HG02938 (cell line): ENCODE measurements around the gene PIGQ.
"Not testable (repeated sequence)": the region's sequence is repeated elsewhere in the genome, so short reads cannot be mapped to it uniquely, and the experiment has no call there.

Experiments
- ATAC-seq: cut with Tn5 transposase; IDR thresholded peaks from one replicate; pipeline ENCODE4 v1.9.1; 2021; ENCODE audit warnings: mild to moderate bottlenecking, moderate library complexity; ENCODE audit not compliant: unreplicated experiment

Gene PIGQ

DNA sequence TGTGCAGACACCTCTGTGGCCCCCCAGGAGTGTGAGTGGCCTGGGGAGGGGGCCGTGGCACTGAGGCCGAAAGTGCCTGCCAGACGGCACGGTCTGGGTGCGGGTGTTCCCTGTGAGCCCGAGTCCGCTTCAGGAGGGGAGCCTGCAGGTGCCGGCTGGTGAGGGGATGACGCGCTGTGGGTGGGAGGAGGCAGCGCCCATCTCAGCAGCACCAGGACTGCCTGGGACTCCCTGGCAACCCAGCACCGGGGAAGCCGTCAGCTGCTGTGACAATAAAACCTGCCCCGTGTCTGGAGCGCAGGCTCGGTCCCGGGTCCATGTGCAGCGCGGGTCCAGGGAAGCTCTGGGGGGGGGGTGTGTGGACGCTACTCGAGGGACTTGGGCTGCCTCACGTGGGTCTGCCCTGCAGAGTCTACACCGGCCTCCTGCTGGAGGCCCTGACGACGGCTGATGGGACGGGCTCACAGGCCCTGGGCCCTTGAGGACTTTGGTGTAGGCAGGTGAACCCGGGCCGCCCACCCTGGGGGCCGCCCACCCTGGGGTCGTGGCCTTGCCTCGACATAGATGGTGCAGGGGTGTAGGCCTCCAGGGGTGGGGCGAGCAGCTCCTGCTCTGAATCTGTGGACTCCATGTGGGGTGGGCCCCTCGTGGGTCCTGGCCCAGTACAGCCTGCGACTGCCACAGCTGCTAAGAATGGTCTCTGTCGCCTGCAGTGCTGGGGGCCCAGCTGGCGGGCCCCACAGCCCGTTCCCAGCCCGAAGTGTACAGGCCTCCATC lies 14.2 kb downstream of the PIGQ start:
- no peak for ATAC-seq

DNA sequence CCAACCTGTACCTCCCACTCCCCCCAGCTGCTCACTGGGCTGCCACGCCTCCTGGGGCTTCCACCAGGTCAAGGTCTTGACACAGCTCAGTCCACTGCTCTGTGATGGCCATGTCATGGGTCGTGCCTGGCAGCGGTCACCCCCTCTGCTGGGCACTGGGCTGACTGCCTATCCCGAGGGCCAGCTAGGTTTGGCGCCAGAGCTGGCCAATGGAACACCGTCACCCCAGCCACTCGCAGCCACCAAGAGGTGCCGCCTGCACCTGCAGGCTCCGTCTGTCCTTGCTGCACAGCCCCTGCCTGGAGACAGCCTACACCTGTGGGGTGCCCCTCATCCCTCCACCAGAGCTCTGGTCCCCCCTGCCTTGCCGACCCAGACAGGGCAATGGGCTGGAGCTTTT lies 15.6 kb downstream of the PIGQ start:
- ATAC-seq = no peak

DNA sequence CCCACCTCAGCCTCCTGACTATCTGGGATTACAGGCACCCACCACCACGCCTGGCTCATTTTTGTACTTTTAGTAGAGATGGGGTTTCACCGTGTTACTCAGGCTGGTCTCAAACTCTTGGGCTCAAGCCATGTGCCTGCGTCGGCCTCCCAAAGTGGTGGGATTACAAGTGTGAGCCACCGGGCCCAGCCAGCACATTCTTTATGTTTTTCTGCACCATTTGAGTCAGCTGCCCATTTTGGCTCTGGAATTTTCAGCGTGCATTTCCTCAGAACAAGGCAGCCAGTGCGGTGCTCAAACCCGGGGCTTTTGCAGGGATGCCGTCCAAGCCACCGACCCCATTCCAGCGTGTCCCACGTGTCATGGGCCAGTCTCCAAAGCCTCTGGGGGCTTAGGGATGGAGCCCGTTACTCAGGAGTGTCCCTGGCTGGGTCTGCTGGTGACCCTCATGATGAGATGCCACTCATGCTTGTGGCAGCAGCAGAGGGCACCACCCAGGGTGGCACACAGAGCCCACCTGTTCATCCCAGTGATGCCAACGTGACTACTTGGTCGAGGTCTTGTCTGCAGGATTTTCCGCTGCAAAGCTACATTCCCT lies 16.4 kb downstream of the PIGQ start:
- ATAC-seq = no peak

DNA sequence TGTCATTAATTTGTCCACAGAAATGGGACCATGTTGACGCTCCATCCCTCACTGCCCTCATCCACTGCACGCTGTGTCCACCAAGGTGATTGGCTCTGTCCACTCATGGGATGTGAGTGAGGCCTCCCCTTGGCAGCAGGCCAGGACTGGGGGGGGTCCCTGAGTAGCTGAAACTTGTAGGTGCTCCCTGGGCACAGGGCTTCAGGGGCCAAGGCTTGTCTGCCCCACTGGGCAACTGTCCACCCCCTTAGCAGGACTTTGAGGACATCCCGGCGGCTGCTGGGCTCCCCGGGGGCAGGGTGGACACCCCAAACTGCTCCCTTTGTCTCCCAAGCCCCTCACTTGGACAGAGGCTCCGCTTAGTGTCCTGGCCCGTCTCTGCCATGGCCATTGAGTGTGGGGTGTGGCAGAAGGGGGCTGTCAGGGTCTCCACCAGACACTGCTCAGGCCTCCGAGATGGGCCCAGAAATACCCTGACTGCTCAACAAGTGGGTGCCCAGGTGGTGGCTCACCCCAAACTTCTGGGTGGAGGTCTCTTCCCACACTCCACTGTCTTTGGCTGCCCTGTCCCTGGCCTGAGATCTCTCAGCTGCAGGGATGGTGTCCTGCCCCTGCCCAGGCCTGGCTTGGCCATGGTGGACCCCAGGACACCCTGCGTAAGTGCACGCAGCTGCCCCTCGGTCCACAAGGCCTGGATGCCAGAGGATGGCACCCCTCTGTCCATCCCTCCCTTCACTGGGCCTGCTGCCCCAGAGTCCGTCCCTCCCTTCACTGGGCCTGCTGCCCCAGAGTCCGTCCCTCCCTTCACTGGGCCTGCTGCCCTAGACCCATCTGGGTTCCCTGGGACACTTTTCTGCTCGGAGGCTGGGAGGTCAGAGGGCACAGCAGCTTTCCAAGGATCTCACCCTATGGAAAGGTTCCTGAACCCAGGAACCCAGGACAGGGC lies 17.1 kb downstream of the PIGQ start:
- no peak for ATAC-seq

DNA sequence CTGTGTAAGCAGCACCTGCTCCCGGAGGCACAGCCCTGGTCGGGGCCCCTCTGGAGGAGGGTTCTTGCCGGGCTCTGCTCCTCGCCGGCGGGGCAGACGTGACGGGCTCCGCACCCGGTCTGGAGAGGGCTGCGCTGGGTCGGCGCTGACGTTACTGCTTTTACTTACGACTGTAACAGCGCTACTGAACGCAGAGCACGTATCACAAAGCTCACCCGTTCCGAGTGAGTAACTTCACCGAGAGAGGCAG lies 18.8 kb downstream of the PIGQ start:
- ATAC-seq = peak; percentile 20

DNA sequence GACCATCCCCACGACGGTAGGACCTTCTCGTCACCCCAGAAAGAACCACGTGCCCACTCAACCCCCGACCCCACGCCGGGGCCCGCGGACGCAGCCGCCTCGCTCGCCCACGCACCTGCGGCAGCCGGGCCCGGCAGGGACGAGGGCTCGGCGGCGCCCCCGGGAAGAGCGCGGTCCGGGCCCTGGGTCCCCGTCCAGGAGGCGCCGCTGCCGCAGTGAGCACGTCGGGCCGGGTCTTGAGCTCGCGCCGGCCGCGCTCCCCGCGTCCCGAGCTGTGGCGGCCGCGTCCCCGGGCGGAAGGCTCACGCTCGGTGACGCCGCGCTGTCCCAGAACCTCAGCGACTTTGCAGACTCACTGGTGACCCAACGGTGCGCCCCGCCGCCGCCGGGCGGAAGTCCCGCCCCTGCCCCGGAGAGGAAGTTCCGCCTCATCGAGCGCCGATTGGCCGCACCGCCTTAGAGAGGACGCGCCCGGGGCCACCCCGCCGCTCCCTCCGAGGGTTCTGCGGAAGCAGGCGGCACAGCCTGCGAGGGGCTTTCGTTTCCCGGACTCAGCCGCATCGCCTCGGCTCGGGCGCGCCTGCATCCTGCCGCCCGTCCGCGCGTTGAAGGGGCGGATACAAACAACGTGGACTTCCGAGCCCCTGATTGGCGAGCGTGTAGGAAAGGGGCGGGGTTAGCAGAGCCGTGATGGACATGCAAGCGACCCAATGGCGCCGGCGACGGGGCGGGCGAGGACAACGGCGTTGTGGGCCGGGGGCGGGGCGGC lies 19.3 kb downstream of the PIGQ start:
- ATAC-seq = peak; percentile 66

DNA sequence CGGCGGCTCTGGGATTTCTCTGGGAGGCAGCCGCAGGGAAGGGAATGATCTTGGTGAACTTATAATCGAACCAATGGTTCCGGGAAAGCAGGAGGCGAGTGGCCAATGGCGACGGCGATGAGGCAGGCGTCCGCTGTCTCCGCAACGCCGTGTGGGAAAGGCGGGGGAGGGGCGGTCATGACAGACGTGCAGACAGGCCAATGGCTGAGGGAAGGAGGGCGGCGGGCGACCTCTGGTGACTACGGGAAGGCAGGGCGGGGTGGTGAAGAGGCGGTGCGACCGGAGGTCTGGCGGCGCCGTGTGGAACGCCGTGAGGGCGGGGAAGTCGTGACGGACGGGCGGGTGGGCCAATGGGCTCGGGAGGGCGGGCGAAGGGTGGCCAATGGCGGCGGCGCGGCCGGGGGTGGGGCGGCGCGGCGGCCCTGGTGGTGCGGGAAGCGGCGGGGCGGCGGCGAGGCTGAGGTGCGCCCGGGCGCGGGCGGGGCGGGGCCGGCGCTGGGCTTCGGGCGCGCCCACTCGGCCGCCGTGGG lies 20.0 kb downstream of the PIGQ start, which contains the start of gene RAB40C:
Gene RAB40C, plus strand, starts transcription at position 409 of the 530 bp plus-strand sequence. CDS start 226 bp downstream, outside the sequence.
- peak; percentile 70 for ATAC-seq

DNA sequence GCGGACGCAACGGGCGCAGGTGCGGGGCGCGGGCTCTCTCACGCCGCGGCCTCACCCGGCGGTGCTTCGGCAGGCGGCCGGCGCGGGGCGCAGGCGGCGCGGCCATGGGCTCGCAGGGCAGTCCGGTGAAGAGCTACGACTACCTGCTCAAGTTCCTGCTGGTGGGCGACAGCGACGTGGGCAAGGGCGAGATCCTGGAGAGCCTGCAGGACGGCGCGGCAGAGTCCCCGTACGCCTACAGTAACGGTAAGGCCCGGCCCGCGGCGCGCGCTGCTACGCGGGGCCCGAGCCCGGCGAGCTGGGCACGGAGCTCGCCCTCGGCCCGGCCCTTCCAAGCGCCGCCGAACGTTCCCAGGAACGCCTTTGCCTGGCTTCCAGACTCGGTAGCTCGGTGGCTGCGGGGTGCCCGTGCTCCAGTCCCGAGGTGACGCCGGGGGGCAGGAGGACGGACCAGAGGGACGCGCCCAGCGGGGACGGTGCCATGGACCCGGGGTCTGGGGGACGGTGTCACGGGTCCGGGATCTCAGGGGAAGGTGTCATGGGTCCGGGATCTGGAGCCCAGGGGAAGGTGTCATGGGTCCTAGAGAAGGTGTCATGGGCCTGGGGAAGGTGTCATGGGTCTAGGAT lies 20.5 kb downstream of the PIGQ start:
- ATAC-seq = peak; percentile 3

DNA sequence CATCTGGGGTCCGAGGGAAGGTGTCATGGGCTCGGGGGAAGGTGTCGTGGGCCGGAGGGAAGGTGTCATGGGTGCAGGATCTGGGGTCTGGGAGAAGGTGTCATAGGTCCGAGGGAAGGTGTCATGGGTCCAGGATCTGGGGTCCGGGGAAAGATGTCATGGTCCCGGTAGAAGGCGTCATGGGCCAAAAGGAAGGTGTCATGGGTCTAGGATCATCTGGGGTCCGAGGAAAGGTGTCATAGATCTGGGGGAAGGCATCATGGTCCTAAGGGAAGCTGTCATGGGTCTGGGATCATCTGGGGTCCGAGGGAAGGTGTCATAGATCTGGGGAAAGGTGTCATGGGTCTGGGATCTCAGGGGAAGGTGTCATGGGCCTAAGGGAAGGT lies 21.0 kb downstream of the PIGQ start:
- ATAC-seq = no peak

DNA sequence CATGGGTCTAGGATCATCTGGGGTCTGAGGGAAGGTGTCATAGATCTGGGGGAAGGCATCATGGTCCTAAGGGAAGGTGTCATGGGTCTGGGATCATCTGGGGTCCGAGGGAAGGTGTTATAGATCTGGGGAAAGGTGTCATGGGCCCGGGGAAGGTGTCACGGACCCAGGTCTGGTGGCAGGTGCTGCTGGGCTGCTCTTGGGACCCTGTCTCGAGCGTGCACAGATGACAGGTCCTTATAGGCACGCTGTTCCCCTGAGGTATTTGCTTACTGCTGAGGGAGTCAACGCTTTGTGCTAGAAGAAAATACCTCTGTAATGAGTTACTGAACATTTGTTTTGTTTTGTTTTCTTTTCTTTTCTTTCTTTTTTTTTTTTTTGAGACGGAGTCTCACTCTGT lies 21.5 kb downstream of the PIGQ start:
- no peak for ATAC-seq

DNA sequence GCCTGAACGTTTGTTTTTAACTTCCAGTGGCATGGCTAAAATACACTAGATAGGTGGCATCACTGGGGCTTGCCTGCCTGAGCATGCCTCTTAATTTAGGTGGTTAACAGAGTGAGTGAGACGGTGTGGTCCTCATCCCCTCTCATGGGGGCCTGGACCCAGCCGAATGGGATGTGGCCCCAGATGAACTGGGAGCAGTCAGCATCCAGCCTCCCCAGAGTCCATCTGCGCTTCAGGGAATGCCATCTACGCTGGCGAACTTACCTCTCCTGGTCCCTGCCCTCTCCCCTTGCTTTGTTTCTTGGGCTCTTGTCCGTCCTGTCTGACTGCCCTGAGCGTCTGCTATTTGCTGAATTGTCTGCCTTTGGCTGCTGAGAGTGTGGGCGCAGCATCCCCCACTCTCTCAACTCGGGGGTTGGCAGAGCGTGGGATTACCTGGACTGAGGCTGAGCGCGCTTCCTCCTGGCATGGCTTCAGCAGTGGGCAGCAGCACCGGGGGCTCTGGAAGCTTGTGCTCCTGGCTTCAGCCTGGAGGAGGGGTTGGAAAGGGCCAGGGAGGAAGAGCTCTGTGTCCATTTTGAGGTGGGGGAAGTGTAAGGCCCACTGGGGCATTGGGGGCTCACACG lies 22.2 kb downstream of the PIGQ start:
- no peak for ATAC-seq

DNA sequence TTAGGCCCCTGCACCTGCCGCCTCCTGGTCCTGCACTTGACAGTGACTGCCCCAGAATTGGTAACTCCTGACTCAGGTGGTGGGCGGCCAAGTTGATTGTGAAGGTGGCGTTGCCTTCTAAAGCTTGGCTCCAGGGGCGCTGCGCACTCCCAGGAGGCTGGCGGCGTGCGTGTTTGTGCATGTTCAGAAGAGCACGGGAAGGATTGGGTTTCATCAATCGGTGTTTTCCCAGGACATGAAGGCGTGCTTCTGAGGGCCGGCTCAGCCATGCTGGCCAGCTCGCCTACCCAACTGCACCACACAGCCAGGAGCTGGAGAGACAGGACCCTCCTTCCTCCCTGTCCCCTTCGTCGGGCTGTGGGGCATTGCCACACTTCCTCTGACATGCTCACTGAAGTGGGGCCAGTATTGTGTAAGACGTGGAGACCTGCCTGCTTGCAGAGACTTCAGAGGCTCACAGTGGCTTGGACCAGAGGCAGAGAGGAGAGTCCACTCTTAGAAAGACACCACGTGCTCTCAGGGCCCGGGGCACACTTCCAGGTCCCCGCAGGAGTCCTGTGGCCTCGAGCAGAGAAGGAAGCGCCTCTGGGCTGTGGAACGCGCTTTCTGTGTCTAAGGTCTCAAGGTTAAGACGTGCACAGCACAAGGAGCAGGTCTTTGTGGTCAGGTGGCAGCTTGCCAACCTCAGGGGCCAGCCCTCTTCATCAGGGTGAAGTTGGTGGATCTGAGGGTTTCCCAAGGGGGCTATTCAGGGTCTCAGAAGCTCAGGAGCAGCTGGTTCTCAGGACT lies 22.9 kb downstream of the PIGQ start:
- no peak for ATAC-seq

DNA sequence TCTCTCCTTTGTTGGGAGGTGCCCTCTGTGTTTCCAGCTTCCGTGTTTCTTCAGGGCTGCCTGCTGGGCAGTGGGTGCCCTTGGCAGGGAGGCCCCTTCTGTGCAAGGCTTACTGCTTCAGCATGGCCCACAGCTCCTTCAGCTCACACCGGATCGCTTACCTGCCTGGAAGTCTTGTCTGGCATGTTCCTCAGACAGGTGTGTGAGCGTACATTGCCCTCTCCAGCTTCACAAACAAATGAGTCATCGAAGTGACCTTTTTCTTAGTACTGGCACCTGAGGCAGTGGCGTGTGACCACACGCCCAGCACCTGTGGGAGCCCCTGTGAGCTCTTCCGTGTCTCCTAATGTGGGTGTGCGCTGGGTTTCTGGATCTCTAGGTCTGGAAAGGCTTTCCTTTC lies 23.6 kb downstream of the PIGQ start:
- no peak for ATAC-seq

DNA sequence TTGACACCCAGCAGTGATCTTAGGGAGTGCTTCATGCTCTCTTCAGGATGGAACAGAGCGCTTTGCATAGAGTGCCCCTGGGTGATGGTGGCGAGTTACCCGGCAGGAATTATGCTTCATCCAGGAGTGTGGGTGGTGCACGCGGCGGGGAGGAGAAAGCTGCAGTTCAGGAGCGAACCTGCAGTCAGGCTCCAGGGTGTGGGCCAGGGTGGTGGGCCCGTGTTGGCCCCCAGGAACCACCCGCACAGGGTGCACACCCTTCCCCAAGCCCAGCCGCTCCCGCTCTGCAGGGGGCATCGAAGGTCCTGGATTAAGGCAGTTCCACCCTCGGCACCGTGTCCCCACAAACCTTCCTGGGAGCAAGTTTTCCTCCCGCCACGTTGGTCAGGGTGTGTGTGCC lies 24.0 kb downstream of the PIGQ start:
- ATAC-seq = no peak

DNA sequence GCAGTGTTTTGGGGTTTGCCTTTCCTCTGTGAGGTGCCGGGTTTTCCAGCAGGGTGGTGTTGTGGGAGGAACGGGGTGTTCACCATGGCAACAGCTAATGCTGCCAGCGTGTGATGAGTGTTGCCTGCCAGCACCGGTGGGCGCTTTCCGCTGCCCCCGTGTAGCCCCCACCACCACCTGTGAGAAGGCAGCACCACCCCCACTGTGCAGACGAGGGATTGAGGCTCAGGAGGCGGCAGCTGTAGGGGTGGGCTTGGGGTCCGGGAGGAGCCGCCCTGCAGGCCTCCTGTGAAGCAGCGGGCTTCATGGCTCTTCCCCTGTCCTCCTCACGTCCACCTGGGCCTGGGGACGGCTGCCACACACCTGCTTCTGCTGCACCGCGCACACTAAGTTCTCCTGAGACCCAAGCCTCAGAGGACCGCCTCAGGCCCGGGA lies 25.3 kb downstream of the PIGQ start:
- ATAC-seq = no peak

DNA sequence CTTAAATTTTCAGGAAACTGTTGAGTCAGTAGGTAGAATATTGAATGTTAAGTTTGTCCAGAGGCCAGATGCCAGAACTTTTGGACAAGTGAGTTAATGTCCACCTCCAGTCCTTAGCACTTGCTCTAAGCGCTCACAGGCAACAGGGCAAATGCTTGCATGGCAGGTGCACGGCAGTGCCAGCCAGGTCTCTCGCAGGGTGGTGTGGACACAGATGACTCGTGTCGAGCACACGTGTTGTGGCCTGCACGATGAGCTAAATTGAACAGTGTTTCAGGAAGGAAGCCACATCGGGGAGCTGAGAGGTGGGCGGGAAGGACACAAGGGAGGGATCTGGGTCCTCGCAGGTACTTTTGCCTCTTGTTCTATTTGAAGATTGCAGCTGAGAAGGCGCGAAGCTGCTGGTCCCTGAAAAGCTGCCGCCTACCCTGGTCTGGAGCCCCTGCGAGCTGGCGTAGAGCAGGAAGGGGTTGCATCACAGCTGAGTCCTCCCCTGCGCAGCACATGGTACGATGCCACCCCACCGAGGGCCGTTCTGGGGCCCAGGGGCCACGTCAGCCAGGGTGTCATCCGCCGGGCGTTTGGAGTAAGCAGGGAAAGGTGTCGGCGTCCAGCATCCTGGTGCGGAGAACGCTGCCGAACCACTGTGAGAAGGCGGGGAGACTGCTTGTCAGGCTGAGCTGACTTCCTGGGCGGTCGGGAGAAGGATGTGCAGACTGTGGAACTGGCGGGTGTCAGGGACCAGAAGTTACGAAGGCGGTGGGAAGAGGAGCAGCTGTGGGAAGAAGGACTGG lies 26.4 kb downstream of the PIGQ start:
- no peak for ATAC-seq

DNA sequence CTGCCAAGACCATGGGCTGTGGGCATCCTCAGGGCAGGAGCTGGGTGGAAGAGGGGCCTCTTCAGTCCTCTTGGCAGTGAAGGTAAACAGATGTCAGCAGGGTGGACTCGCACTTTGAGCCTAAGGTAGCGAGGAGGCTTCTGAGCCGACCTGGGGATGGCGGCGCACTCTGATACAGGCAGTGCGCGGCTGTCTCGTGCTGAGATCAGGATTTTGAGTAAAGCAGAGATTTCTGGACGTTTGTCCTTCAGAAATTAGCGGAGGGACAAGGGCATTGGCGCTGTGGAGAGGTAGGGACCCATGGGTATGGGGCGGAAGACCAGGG lies 26.9 kb downstream of the PIGQ start:
- no peak for ATAC-seq

DNA sequence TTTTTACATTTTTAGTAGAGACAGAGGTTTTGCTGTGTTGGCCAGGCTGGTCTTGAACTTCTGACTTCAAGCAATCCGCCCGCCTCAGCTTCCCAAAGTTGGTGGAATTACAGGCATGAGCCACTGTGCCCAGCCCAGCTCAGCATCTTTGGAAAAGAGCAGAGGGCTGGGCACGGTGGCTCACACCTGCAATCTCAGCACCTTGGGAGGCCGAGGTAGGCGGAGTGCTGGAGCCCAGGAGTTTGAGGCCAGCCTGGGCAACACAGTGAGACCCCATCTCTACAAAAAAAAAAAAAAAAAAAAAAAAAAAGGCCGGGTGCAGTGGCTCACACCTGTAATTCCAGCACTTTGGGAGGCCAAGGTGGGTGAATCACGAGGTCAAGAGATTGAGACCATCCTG lies 27.9 kb downstream of the PIGQ start:
- not testable (repeated sequence) for ATAC-seq
